Keratinocyte (primary cell): ENCODE data around the gene COL13A1. TPM values are rescaled to one million over a fixed set of nuclear protein-coding genes. Genes with fewer than 3 reads are reported as not detected.

Source experiments
- DNase-seq: peaks from one replicate; pipeline ENCODE4 v3.0.0-alpha.2; 2011; ENCODE audit warnings: low read depth, missing footprints, low spot score
- FAIRE-seq: peaks from 2 replicates; lab custom pipeline; 2011; peaks lifted over from hg19 to GRCh38; lab: Jason Lieb, UNC
- H2AFZ ChIP-seq: 2 replicates; pipeline ENCODE4 v1.6.0; 2012; ENCODE audit warnings: low read length, control low read depth, inconsistent platforms; ENCODE audit not compliant: control insufficient read depth
- H3K27ac ChIP-seq: 2 replicates; pipeline ENCODE4 v1.5.1; 2011; ENCODE audit warnings: low read length; ENCODE audit not compliant: control insufficient read depth, insufficient read depth
- H3K27me3 ChIP-seq: 3 replicates; pipeline ENCODE4 v1.6.0; 2011; ENCODE audit warnings: low read length; ENCODE audit not compliant: control insufficient read depth, insufficient read depth; ENCODE audit errors: extremely low read depth
- H3K36me3 ChIP-seq, 2 experiments: 2 replicates in 1 of 2; 3 replicates in 1 of 2; pipeline ENCODE4 v1.5.1; 2011; ENCODE audit warnings: low read length in 2 of 2, mild to moderate bottlenecking in 1 of 2; ENCODE audit not compliant: control insufficient read depth in 2 of 2, insufficient read depth in 2 of 2; ENCODE audit errors: extremely low read depth in 1 of 2
- H3K4me1 ChIP-seq: 3 replicates; pipeline ENCODE4 v1.5.1; 2011; ENCODE audit warnings: low read length; ENCODE audit not compliant: control insufficient read depth, insufficient read depth; ENCODE audit errors: extremely low read depth
- H3K4me2 ChIP-seq: 3 replicates; pipeline ENCODE4 v1.6.0; 2011; ENCODE audit warnings: low read depth, low read length; ENCODE audit not compliant: control insufficient read depth, insufficient read depth; ENCODE audit errors: extremely low read depth
- H3K4me3 ChIP-seq, 3 experiments: fragments of 200-600 bp in 1 of 3; sonication (generic) in 1 of 3; 2 replicates in 2 of 3; 3 replicates in 1 of 3; pipeline ENCODE4 v1.5.1; 2011 to 2016; ENCODE audit warnings: low read length in 3 of 3, mild to moderate bottlenecking in 3 of 3, control low read depth in 2 of 3, inconsistent platforms in 1 of 3, low read depth in 1 of 3, mixed read lengths in 1 of 3, mixed run types in 1 of 3, moderate library complexity in 1 of 3; ENCODE audit not compliant: control insufficient read depth in 2 of 3, insufficient read depth in 2 of 3; ENCODE audit errors: extremely low read depth in 1 of 3
- H3K79me2 ChIP-seq: 2 replicates; pipeline ENCODE4 v1.6.0; 2012; ENCODE audit warnings: low read length; ENCODE audit not compliant: control insufficient read depth, insufficient read depth
- H3K9ac ChIP-seq: 3 replicates; pipeline ENCODE4 v1.6.0; 2011; ENCODE audit warnings: low read length; ENCODE audit not compliant: control insufficient read depth, insufficient read depth; ENCODE audit errors: extremely low read depth
- H3K9me1 ChIP-seq: 3 replicates; pipeline ENCODE4 v1.6.0; 2011; ENCODE audit warnings: low read length; ENCODE audit not compliant: control insufficient read depth, insufficient read depth; ENCODE audit errors: extremely low read depth
- H3K9me3 ChIP-seq: 2 replicates; pipeline ENCODE4 v1.5.1; 2012; ENCODE audit warnings: low read depth, low read length; ENCODE audit not compliant: control insufficient read depth
- H4K20me1 ChIP-seq: 3 replicates; pipeline ENCODE4 v1.6.0; 2011; ENCODE audit warnings: low read length; ENCODE audit not compliant: control insufficient read depth, insufficient read depth; ENCODE audit errors: extremely low read depth
- EZH2 ChIP-seq: IDR thresholded peaks from one replicate; pipeline ENCODE4 v1.6.1; 2012; ENCODE audit warnings: inconsistent platforms, mild to moderate bottlenecking, low read length, moderate library complexity
- dilution Hi-C: fragments of 300-500 bp; cut with MboI; formaldehyde crosslinking; loops from one replicate; pipeline ENCODE4 v1.7.0; 2020; ENCODE audit warnings: low sequenced_read_pairs; ENCODE audit not compliant: extremely low pct_ligation_motif_present
- polyA plus RNA-seq, 5 experiments: library from polyadenylated mRNA; depleted of rRNA in 3 of 5; stranded (reverse) in 3 of 5; stranded (forward) in 1 of 5; unstranded in 1 of 5; fragments of >200 nt; gene quantifications; 1 replicate in 1 of 5; 2 replicates in 3 of 5; 3 replicates in 1 of 5; pipeline versions ENCODE4 v1.2.1 to v1.2.3, GENCODE V29; 2011 to 2012; ENCODE audit warnings: missing spikeins in 2 of 5, low read depth in 1 of 5, low replicate concordance in 1 of 5
- TF ChIP-seq, protein P1 (sequence below), 3 experiments: IDR thresholded peaks in 1 of 3; conservative IDR thresholded peaks in 1 of 3; optimal IDR thresholded peaks in 1 of 3; 2 replicates in 2 of 3; 3 replicates in 1 of 3; pipeline versions ENCODE3 to v1.5.1; 2011; ENCODE audit warnings: low read length in 3 of 3, mild to moderate bottlenecking in 3 of 3, moderate library complexity in 2 of 3, control low read depth in 1 of 3, inconsistent platforms in 1 of 3; ENCODE audit not compliant: insufficient read depth in 2 of 3; ENCODE audit errors: extremely low read depth in 1 of 3

COL13A1 gene
- polyA plus RNA-seq, 1 donor (not counting 4 experiments of a cell fraction or from before 2014, with no cell fraction given) = 1.5 TPM

DNA sequence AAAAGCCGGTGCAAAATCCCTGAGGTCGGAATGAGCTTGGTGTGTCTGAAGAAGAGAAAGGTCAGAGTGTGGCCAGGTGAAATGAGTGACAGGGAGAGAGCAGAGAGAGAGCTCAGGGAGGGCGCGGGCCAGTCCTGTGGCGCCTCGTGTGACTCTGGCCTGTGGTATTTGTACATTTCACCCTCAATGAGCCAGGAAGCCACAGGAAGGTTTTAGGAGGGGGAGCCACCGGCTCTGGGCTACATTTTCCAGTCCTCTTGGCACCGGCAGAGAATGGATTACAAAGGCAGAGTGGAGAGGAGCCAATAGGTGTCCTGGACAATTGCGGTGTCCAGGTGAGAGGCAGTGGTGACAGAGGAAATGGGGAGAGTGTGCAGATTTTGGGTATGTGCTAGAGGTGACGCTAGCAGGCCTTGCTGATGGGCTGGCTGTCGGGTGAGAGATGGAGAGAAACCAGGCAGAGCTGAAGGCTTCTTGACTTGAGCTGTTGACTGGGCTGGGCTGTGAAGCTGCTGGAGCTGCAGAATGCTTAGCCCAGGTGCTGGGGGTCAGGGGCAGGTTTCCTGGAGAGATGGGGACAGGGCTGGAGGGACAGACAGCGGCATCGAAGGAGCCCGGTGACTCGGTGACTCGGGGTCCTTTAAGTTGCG, 38.1 kb downstream of the COL13A1 start:
- no peak overlapping the region for H3K9ac ChIP-seq
- H2AFZ ChIP-seq = no peak overlapping the region
- no peaks in the 10 kb centered on the region for H3K27me3 ChIP-seq
- no peaks in the 10 kb centered on the region for H3K36me3 ChIP-seq
- no peaks in the 10 kb centered on the region for H3K4me1 ChIP-seq
- DNase-seq = no peak
- H3K9me1 ChIP-seq = no peaks in the 10 kb centered on the region
- no peaks in the 10 kb centered on the region for H4K20me1 ChIP-seq
- H3K4me2 ChIP-seq = no peak overlapping the region
- dilution Hi-C loops = no loop called here
- TF ChIP-seq EZH2 = no peak
- TF ChIP-seq, protein P1, sequence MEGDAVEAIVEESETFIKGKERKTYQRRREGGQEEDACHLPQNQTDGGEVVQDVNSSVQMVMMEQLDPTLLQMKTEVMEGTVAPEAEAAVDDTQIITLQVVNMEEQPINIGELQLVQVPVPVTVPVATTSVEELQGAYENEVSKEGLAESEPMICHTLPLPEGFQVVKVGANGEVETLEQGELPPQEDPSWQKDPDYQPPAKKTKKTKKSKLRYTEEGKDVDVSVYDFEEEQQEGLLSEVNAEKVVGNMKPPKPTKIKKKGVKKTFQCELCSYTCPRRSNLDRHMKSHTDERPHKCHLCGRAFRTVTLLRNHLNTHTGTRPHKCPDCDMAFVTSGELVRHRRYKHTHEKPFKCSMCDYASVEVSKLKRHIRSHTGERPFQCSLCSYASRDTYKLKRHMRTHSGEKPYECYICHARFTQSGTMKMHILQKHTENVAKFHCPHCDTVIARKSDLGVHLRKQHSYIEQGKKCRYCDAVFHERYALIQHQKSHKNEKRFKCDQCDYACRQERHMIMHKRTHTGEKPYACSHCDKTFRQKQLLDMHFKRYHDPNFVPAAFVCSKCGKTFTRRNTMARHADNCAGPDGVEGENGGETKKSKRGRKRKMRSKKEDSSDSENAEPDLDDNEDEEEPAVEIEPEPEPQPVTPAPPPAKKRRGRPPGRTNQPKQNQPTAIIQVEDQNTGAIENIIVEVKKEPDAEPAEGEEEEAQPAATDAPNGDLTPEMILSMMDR (optimal IDR thresholded peaks at IDR 0.05 in 1 of 3, IDR thresholded peaks at IDR 0.05 in 1 of 3, conservative IDR thresholded peaks at IDR 0.05 in 1 of 3; ENCODE audit: extremely low read depth in 1 of 3, insufficient read depth in 2 of 3, low read length in 3 of 3) = no peak
- FAIRE-seq = no peak
- no peak overlapping the region for H3K27ac ChIP-seq
- no peak overlapping the region for H3K4me3 ChIP-seq
- H3K9me3 ChIP-seq = no peaks in the 10 kb centered on the region
- H3K79me2 ChIP-seq = no peaks in the 10 kb centered on the region

DNA sequence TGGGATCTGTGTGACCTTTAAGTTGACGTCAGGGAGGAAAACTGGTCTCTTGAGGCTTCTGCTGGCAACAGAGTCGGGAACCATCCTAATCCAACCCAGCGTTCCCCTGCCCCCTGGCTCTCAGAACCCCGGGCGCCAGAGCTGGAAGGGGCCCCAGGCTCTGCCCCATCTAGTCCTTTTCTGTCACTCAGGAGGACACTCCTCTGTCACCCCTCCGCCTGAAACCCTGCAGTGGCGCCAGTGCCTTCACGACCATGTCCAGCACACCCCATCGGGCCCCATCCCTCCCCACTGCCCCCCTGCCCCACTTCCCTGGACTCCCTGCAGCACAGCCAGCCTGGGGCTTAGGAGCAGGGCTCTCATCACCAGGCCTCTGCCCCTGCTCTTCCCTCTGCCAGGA, 39.1 kb downstream of the COL13A1 start:
- no peak overlapping the region for H3K9ac ChIP-seq
- no peak for DNase-seq
- H4K20me1 ChIP-seq = no peaks in the 10 kb centered on the region
- no peak for TF ChIP-seq EZH2
- TF ChIP-seq, protein P1 (optimal IDR thresholded peaks at IDR 0.05 in 1 of 3, IDR thresholded peaks at IDR 0.05 in 1 of 3, conservative IDR thresholded peaks at IDR 0.05 in 1 of 3; ENCODE audit: extremely low read depth in 1 of 3, insufficient read depth in 2 of 3, low read length in 3 of 3) = no peak
- dilution Hi-C loops = no loop called here
- H3K4me3 ChIP-seq = no peak overlapping the region
- no peaks in the 10 kb centered on the region for H3K9me1 ChIP-seq
- no peaks in the 10 kb centered on the region for H3K79me2 ChIP-seq
- no peak overlapping the region for H3K27ac ChIP-seq
- H2AFZ ChIP-seq = no peak overlapping the region
- H3K27me3 ChIP-seq = no peaks in the 10 kb centered on the region
- H3K9me3 ChIP-seq = no peaks in the 10 kb centered on the region
- no peak for FAIRE-seq
- H3K36me3 ChIP-seq = no peaks in the 10 kb centered on the region
- H3K4me1 ChIP-seq = no peaks in the 10 kb centered on the region
- no peak overlapping the region for H3K4me2 ChIP-seq
